ENCODE data around the gene ACIN1.

Gene ACIN1

DNA sequence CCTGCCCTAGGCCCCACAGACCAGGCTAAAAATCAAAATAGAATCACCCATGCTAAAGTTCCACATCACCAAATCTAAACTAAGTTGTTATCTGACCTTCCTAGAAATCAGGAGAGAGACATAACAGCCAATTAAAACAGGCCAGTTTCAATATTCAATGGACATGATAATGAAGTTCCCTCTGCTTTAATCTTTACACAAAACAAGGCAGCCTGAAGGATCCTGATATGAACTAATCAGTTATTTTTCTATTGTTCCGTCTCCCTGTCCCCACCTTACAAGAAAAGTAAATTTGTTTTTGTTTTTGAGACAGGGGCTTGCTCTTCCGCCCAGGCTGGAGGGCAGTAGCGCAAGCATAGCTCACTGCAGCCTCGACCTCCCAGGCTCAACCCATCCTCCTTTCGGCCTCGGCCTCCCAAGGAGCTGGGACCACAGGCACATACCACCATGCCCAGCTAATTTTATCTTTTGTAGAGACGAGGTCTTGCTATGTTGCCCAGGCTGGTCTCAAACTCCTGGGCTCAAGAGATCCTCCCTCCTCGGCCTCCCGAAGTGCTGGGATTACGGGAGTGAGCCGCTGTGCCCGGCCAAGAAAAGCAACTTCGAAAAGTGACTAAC lies 29.5 kb upstream of the ACIN1 start:
- Histone ChIP-seq H3F3A (ENCODE audit: insufficient read depth, low read length) (no peaks in the 10 kb centered on the region), H4K20me1 (ENCODE audit: insufficient read depth, low read length) (no peaks in the 10 kb centered on the region), H3K9ac (ENCODE audit: low read length) (no peak overlapping the region), H3K4me2 (ENCODE audit: low read length) (no peak overlapping the region), H3K9me3 (ENCODE audit: low read length) (no peaks in the 10 kb centered on the region), H3K4me1 (ENCODE audit: insufficient read depth, low read length, severe bottlenecking) (peaks cover 19% of the 10 kb centered on the region), H3K79me2 (ENCODE audit: insufficient read depth, low read length) (no peaks in the 10 kb centered on the region), H3K27ac (ENCODE audit: low read depth, low read length, poor library complexity, severe bottlenecking) (no peak overlapping the region), H3K9me2 (ENCODE audit: low read depth, low read length) (no peaks in the 10 kb centered on the region), H3K4me3 (ENCODE audit: low read depth, low read length, poor library complexity, severe bottlenecking) (no peak overlapping the region), H2AFZ (ENCODE audit: low read length) (no peak overlapping the region), H3K27me3 (ENCODE audit: insufficient read depth, low read length) (no peaks in the 10 kb centered on the region; the same call in 1 of the 2 replicates), H3K36me3 (ENCODE audit: insufficient read depth, low read length) (no peaks in the 10 kb centered on the region)
- TF ChIP-seq, protein P1, sequence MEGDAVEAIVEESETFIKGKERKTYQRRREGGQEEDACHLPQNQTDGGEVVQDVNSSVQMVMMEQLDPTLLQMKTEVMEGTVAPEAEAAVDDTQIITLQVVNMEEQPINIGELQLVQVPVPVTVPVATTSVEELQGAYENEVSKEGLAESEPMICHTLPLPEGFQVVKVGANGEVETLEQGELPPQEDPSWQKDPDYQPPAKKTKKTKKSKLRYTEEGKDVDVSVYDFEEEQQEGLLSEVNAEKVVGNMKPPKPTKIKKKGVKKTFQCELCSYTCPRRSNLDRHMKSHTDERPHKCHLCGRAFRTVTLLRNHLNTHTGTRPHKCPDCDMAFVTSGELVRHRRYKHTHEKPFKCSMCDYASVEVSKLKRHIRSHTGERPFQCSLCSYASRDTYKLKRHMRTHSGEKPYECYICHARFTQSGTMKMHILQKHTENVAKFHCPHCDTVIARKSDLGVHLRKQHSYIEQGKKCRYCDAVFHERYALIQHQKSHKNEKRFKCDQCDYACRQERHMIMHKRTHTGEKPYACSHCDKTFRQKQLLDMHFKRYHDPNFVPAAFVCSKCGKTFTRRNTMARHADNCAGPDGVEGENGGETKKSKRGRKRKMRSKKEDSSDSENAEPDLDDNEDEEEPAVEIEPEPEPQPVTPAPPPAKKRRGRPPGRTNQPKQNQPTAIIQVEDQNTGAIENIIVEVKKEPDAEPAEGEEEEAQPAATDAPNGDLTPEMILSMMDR (IDR thresholded peaks at IDR 0.05; ENCODE audit: low read length), result no peak
- no peak for TF ChIP-seq EZH2 (IDR thresholded peaks at IDR 0.05; ENCODE audit: borderline replicate concordance, low read length)

DNA sequence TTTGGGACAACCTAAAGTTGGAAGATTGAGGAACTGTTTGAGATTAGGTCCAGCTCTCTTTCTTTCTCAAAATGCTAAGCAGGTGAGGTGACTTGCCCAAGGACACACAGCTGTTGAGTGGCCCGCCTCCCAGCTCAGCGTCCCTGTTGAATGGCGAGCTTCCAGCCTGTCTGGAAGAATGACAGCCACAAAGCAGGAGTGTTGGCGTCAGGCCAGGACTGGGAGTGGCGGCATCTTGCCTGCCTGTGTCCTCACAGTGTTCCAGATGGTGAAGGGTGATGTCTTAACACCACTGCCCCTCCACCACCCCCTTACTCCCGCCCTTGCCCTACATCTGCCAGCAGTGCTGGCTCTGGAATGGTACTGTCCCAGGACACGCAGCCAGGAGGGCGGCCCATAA lies 28.5 kb upstream of the ACIN1 start:
- Histone ChIP-seq H3K79me2 (ENCODE audit: insufficient read depth, low read length) (no peaks in the 10 kb centered on the region), H2AFZ (ENCODE audit: low read length) (no peak overlapping the region), H3K9me3 (ENCODE audit: low read length) (no peaks in the 10 kb centered on the region), H3F3A (ENCODE audit: insufficient read depth, low read length) (no peaks in the 10 kb centered on the region), H3K9me2 (ENCODE audit: low read depth, low read length) (no peaks in the 10 kb centered on the region), H3K9ac (ENCODE audit: low read length) (no peak overlapping the region), H3K27ac (ENCODE audit: low read depth, low read length, poor library complexity, severe bottlenecking) (no peak overlapping the region), H4K20me1 (ENCODE audit: insufficient read depth, low read length) (no peaks in the 10 kb centered on the region), H3K4me3 (ENCODE audit: low read depth, low read length, poor library complexity, severe bottlenecking) (no peak overlapping the region), H3K36me3 (ENCODE audit: insufficient read depth, low read length) (no peaks in the 10 kb centered on the region), H3K4me1 (ENCODE audit: insufficient read depth, low read length, severe bottlenecking) (peaks cover 24% of the 10 kb centered on the region), H3K27me3 (ENCODE audit: insufficient read depth, low read length) (no peaks in the 10 kb centered on the region; the same call in 1 of the 2 replicates), H3K4me2 (ENCODE audit: low read length) (no peak overlapping the region)
- TF ChIP-seq, protein P1 (IDR thresholded peaks at IDR 0.05; ENCODE audit: low read length), result no peak
- no peak for TF ChIP-seq EZH2 (IDR thresholded peaks at IDR 0.05; ENCODE audit: borderline replicate concordance, low read length)

DNA sequence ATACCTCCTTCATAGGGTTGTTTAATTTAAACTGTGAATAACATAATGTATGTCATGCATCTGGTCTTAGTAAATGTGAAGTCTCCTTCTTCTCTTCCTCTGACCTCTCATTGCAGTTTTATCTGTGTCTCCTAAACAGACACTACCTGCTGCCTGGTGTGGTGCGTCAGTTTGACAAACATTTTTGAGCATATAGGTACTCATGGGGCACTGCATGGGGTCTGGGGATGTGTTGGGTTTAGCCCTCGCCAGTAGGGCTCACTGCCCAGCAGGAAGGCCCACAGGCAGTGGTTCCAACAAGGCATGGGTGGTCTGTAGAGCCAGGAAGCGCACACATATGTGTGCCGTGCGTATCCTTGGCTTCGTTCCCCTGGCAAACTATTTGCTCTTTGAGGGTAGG lies 27.1 kb upstream of the ACIN1 start:
- no peak overlapping the region for H3K4me3 ChIP-seq (ENCODE audit: low read depth, low read length, poor library complexity, severe bottlenecking)
- H3F3A ChIP-seq (ENCODE audit: insufficient read depth, low read length), result no peaks in the 10 kb centered on the region
- TF ChIP-seq EZH2 (IDR thresholded peaks at IDR 0.05; ENCODE audit: borderline replicate concordance, low read length), result no peak
- TF ChIP-seq, protein P1 (IDR thresholded peaks at IDR 0.05; ENCODE audit: low read length), result no peak
- no peaks in the 10 kb centered on the region for H3K9me3 ChIP-seq (ENCODE audit: low read length)
- H3K9ac ChIP-seq (ENCODE audit: low read length), result no peak overlapping the region
- no peaks in the 10 kb centered on the region for H3K79me2 ChIP-seq (ENCODE audit: insufficient read depth, low read length)
- H3K27ac ChIP-seq (ENCODE audit: low read depth, low read length, poor library complexity, severe bottlenecking), result no peak overlapping the region
- H3K9me2 ChIP-seq (ENCODE audit: low read depth, low read length), result no peaks in the 10 kb centered on the region
- H3K27me3 ChIP-seq (ENCODE audit: insufficient read depth, low read length), result no peaks in the 10 kb centered on the region
- H3K4me2 ChIP-seq (ENCODE audit: low read length), result no peak overlapping the region
- peaks cover 24% of the 10 kb centered on the region for H3K4me1 ChIP-seq (ENCODE audit: insufficient read depth, low read length, severe bottlenecking)
- H2AFZ ChIP-seq (ENCODE audit: low read length), result no peak overlapping the region
- H4K20me1 ChIP-seq (ENCODE audit: insufficient read depth, low read length), result no peaks in the 10 kb centered on the region
- no peaks in the 10 kb centered on the region for H3K36me3 ChIP-seq (ENCODE audit: insufficient read depth, low read length)

Data from OCI-LY1 (cell line).